DMS153 treated with DMSO at 0.1 percent for 48 hours (cell line): Measurements from ENCODE around the gene PTGER3.
"Not testable (repeated sequence)": the region's sequence is repeated elsewhere in the genome, so short reads cannot be mapped to it uniquely, and the experiment has no call there.

Experiments used
- DNase-seq: peaks from one replicate; lab custom pipeline; 2025; ENCODE audit not compliant: unreplicated experiment; lab: John Stamatoyannopoulos, UW

The PTGER3 gene

DNA sequence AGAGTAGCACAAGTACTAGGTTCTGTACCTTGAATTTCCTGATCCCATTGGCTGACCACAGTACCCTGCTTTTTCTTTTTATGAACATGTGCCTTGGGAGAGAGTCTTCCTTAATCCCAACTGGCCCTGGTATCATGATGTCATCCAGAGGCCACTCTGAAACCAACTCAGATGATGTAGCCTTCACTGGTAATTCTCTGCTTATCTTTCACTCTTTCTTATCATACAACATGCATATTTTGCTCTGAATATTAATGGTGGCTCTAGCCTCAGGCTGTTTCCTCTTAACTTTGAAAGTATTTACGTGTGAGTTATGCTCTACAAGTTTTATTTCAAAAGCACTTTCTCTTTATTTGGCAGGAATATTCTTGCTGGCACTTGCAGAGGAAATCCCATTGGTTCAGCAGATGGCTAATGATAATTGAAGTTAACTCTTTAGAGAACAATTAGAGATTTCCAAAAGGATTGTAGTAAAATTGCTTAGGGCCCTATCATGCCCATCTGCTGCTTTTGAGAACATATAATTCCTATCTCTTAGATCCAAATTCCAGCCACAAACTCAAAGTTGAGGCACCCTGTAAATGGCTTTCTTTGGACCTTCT is 86.1 kb downstream of the PTGER3 start:
- no peak for DNase-seq

DNA sequence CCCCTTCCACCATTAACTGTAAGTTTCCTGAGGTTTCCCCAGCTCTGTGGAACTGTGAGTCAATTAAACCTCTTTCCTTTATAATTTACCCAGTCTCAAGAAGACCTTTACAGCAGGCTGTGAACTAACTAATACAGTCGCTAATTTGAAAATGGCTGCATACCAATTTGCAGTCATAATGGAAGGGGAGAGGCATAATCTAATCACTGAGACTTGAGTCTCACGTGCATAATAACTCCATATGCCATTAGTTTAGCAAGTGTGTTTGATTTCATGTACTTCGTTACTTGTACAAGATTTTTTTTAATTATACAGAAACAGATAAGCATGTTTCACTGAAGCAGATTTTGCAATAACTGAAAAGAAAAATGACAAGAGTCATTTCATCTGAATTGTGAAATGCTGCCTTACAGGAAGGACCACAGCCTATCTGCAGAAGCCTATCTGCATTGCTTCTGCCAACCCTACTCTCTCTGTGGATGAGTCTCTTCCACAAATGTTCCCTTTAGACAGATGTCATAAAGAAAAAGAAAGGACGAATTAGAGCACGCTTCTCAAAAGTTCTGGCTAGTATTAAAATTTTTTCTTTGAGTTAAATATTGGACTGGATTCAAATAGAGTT is 99.1 kb downstream of the PTGER3 start:
- no peak for DNase-seq

DNA sequence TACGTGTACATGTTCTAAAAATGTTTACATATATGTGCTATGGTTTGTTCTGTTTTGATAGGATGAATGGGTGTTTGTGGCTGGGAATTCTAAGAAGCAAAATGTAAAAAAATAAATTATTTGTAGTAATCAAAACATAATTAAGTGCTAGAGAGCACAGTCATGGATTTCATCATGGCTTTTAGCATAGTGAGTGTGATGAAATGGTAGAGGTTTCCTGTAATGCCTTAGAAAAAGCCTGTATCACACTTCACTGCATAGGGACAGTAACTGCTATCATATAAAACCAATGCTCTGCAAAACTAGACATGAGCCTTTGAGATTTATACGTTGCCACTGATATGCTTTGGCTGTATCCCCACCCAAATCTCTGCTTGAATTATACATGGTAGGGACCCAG is 99.8 kb downstream of the PTGER3 start:
- no peak for DNase-seq

GRCh38 chr1:70945676-70946075 is 101.9 kb downstream of the PTGER3 start:
- no peak for DNase-seq

- DNase-seq = no peak
These were observed 102.4 kb downstream of the PTGER3 start for GRCh38 chr1:70945251-70945650.

- DNase-seq = no peak
These were observed 106.1 kb downstream of the PTGER3 start for GRCh38 chr1:70941563-70941962.

DNA sequence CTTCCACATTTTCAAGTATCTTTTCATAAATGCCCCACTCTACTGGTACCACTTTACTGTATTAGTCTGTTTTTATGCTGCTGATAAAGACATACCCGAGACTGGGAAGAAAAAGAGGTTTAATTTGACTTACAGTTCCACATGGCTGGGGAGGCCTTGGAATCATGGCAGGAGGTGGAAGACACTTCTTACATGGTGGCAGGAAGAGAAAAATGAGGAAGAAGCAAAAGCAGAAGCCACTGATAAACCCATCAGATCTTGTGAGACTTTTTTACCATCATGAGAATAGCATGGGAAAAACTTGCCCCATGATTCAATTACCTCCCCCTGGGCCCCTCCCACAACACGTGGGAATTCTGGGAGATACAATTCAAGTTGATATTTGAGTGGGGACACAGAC is 107.2 kb downstream of the PTGER3 start:
- DNase-seq = not testable (repeated sequence)

- no peak for DNase-seq
These were observed 113.2 kb downstream of the PTGER3 start for GRCh38 chr1:70934194-70934961.

DNA sequence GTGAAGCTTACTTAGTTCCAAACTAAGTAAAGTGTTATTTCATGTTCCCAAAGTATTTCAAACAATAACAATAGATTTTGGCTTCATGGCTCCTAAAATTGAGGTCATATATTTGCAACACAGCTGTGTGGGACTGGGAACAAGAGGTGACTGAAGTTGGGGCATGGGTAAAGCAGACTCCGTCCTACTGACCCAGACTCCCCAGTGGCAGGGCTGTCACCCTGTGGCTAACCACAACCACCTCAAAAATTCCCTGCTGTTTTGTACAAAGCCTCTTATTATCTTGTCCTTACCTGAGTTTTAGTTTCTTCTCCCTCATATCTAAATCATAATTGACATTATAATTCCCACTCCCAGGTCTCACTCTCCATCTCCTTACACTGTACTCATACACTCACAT is 117.6 kb downstream of the PTGER3 start:
- DNase-seq = no peak

DNA sequence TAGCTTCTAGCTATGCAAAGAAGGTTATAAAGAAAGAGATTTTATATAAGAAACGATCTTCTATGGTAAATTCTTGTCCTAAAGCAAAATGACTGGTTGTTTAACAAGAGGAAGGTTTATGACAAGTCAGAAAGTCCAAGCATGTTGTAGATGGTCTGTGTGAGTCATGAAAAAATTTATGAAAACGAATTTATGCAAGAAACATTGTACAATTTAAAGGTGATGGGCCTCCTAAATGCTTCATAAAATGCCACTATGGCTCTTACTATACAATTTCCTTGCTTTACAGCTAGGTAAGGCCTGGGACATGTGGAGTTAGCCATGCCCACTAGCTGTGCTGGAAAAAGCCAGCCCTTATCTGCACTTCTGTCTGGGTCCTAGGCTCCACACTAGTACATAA is 125.4 kb downstream of the PTGER3 start:
- DNase-seq = no peak
